Activated naive CD8-positive, alpha-beta T cell treated with anti-CD3 and anti-CD28 coated beads for 36 hours (primary cell): ENCODE data around the gene OR10G4. TPM values are rescaled to one million over a fixed set of nuclear protein-coding genes. Genes with fewer than 3 reads are reported as not detected.

Source experiments
- total RNA-seq, 2 experiments: library from RNA; stranded (reverse); gene quantifications; one replicate each; pipeline ENCODE4 v1.2.3, GENCODE V29; 2021

The OR10G4 gene
- total RNA-seq, 2 experiments from 2014 or later: not detected

Other genes starting within 250 kb of the OR10G4 start
- gene OR6M1, start 206.6 kb upstream of the OR10G4 start, total RNA-seq: not detected
- not detected for gene TMEM225, start 127.3 kb upstream of the OR10G4 start, total RNA-seq
- not detected for gene OR8D4, start 110.8 kb upstream of the OR10G4 start, total RNA-seq
- not detected for gene OR4D5, start 73.4 kb upstream of the OR10G4 start, total RNA-seq
- gene OR6T1, start 69.2 kb upstream of the OR10G4 start, total RNA-seq: not detected
- gene OR10S1, start 35.2 kb upstream of the OR10G4 start, total RNA-seq: not detected
- gene OR10G6, start 17.8 kb upstream of the OR10G4 start, total RNA-seq: not detected
- not detected for gene OR10G9, start 10.0 kb downstream of the OR10G4 start, total RNA-seq
- not detected for gene OR10G8, start 13.8 kb downstream of the OR10G4 start, total RNA-seq
- gene OR10G7, start 28.3 kb downstream of the OR10G4 start, total RNA-seq: not detected
- gene VWA5A, start 102.5 kb downstream of the OR10G4 start, total RNA-seq: 1 to 10 TPM; 4.3 to 5.2 TPM
- gene OR10D3, start 170.3 kb downstream of the OR10G4 start, total RNA-seq: not detected
- gene OR8G1, start 228.1 kb downstream of the OR10G4 start, total RNA-seq: not detected
- not detected for gene OR8G5, start 243.4 kb downstream of the OR10G4 start, total RNA-seq